ENCODE measurements around the gene DHRSX. TPM values are rescaled to one million over a fixed set of nuclear protein-coding genes. Genes with fewer than 3 reads are reported as not detected.

DHRSX gene
- total RNA-seq, 6 donors from 2014 or later = 18.2 to 34.8 (median 21.2) TPM

DNA sequence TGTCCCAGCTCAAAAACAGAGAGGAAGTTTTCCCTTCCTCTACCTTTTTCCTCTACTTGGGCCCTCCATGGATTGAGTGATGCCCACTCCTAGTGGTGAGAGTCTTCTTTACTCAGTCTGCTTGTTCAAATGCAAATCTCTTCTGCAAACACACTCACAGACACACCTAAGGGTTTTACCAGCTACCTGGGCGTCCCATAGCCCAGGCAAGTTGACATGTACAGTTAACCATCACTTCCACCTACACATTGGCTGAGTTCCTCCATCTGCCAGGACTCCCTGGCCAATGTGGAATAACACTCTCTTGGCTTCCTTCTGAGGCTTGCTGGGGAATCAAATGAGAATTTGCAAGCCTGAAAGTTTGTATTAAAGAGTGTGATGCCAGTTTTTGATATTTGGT lies 45.7 kb upstream of the DHRSX start:
- WGBS, 2 donors = 77 to 92% methylated on average over 1 of the region's 1 CpG
- Histone ChIP-seq H3K27ac (no peak overlapping the region), H3K4me1 (peaks cover 0 to 4% (median 0%) of the 10 kb centered on the region in 4 donors), H3K27me3 (no peaks in the 10 kb centered on the region), H3K4me3 (no peak overlapping the region), H3K9me3 (no peaks in the 10 kb centered on the region), H3K36me3 (no peaks in the 10 kb centered on the region)
- no peak for ATAC-seq (ENCODE audit: low FRiP score in 2 of 2)
- DNase-seq = no peak
- no peak for TF ChIP-seq POLR2A (IDR thresholded peaks at IDR 0.05)
- TF ChIP-seq, protein P1, sequence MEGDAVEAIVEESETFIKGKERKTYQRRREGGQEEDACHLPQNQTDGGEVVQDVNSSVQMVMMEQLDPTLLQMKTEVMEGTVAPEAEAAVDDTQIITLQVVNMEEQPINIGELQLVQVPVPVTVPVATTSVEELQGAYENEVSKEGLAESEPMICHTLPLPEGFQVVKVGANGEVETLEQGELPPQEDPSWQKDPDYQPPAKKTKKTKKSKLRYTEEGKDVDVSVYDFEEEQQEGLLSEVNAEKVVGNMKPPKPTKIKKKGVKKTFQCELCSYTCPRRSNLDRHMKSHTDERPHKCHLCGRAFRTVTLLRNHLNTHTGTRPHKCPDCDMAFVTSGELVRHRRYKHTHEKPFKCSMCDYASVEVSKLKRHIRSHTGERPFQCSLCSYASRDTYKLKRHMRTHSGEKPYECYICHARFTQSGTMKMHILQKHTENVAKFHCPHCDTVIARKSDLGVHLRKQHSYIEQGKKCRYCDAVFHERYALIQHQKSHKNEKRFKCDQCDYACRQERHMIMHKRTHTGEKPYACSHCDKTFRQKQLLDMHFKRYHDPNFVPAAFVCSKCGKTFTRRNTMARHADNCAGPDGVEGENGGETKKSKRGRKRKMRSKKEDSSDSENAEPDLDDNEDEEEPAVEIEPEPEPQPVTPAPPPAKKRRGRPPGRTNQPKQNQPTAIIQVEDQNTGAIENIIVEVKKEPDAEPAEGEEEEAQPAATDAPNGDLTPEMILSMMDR (IDR thresholded peaks at IDR 0.05) = no peak
- no peak for TF ChIP-seq POLR2AphosphoS5 (IDR thresholded peaks at IDR 0.05)

- Histone ChIP-seq H3K4me1 (no peaks in the 10 kb centered on the region), H3K27ac (no peak overlapping the region), H3K4me3 (no peak overlapping the region), H3K36me3 (no peaks in the 10 kb centered on the region), H3K9me3 (no peaks in the 10 kb centered on the region), H3K27me3 (no peaks in the 10 kb centered on the region)
- no peak for DNase-seq
- no peak for TF ChIP-seq POLR2A (IDR thresholded peaks at IDR 0.05)
- TF ChIP-seq, protein P1 (IDR thresholded peaks at IDR 0.05) = no peak
- TF ChIP-seq EP300 (IDR thresholded peaks at IDR 0.05) = no peak
- TF ChIP-seq POLR2AphosphoS5 (IDR thresholded peaks at IDR 0.05) = no peak
- 25 to 36% methylated on average over 1 of the region's 1 CpG for WGBS, 2 donors
- no peak for ATAC-seq (ENCODE audit: low FRiP score in 2 of 2)
These were observed 44.4 kb upstream of the DHRSX start for GRCh38 chrX:2545144-2545543.

- Histone ChIP-seq H3K4me1 (no peaks in the 10 kb centered on the region), H3K27me3 (no peaks in the 10 kb centered on the region), H3K4me3 (no peak overlapping the region), H3K9me3 (no peaks in the 10 kb centered on the region), H3K36me3 (no peaks in the 10 kb centered on the region), H3K27ac (no peak overlapping the region)
- DNase-seq (no peak), ATAC-seq (ENCODE audit: low FRiP score in 2 of 2) (no peak)
- TF ChIP-seq, protein P1 (IDR thresholded peaks at IDR 0.05) = no peak
- TF ChIP-seq POLR2AphosphoS5 (IDR thresholded peaks at IDR 0.05) (no peak), POLR2A (IDR thresholded peaks at IDR 0.05) (no peak), EP300 (IDR thresholded peaks at IDR 0.05) (no peak)
- 70 to 73% methylated on average over 7 of the region's 7 CpGs for WGBS, 2 donors
These were observed 42.2 kb upstream of the DHRSX start for GRCh38 chrX:2542826-2543521.

DNA sequence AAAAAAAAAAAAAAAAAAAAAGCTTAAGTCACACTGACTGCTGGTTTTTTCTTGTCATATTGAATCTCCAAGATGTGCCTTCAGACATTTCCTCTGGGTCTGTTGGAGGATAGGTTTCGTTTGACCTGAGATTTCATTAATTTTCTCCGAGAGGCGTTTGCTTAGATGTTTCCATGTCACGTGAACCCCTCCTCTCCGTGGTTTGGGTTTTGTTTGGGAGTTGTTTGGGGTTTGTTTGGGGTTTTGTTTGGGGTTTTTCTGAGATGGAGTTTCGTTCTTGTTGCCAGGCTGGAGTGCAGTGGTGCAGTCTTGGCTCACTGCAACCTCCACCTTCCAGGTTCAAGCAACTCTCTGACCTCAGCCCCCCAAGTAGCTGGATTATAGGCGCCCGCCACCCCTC lies 40.8 kb upstream of the DHRSX start:
- no peak overlapping the region for H3K27ac ChIP-seq
- H3K4me3 ChIP-seq = no peak overlapping the region
- no peaks in the 10 kb centered on the region for H3K36me3 ChIP-seq
- 77 to 89% methylated on average over 8 of the region's 8 CpGs for WGBS, 2 donors
- no peaks in the 10 kb centered on the region for H3K27me3 ChIP-seq
- H3K9me3 ChIP-seq = no peaks in the 10 kb centered on the region
- ATAC-seq (ENCODE audit: low FRiP score in 2 of 2) = no peak
- no peaks in the 10 kb centered on the region for H3K4me1 ChIP-seq
- no peak for TF ChIP-seq POLR2AphosphoS5 (IDR thresholded peaks at IDR 0.05)
- TF ChIP-seq EP300 (IDR thresholded peaks at IDR 0.05) = no peak
- TF ChIP-seq, protein P1 (IDR thresholded peaks at IDR 0.05) = no peak
- no peak for TF ChIP-seq POLR2A (IDR thresholded peaks at IDR 0.05)
- no peak for DNase-seq

GRCh38 chrX:2540426-2540947 lies 39.7 kb upstream of the DHRSX start:
- no peak for DNase-seq
- no peaks in the 10 kb centered on the region for H3K36me3 ChIP-seq
- no peaks in the 10 kb centered on the region for H3K27me3 ChIP-seq

More at GRCh38 chrX:2540426-2540947, 39.7 kb upstream of the DHRSX start:
- Histone ChIP-seq H3K27ac (no peak overlapping the region), H3K9me3 (no peaks in the 10 kb centered on the region), H3K4me1 (no peaks in the 10 kb centered on the region), H3K4me3 (no peak overlapping the region)
- ATAC-seq (ENCODE audit: low FRiP score in 2 of 2) = no peak
- TF ChIP-seq, protein P1 (IDR thresholded peaks at IDR 0.05) = no peak
- no peak for TF ChIP-seq POLR2A (IDR thresholded peaks at IDR 0.05)
- no peak for TF ChIP-seq EP300 (IDR thresholded peaks at IDR 0.05)
- no peak for TF ChIP-seq POLR2AphosphoS5 (IDR thresholded peaks at IDR 0.05)
- 81 to 93% methylated on average over 12 of the region's 12 CpGs for WGBS, 2 donors

Measured in upper lobe of left lung (tissue), 6 donors.